DOHH2 (cell line): ENCODE measurements around the gene KCNIP1.

Source experiments
- H3F3A ChIP-seq: fragments of 200-600 bp; sonication (generic), shearing (Covaris generic); 2 replicates; pipeline ENCODE4 v1.6.0; 2016; ENCODE audit warnings: antibody characterized with exemption, mild to moderate bottlenecking; ENCODE audit not compliant: control insufficient read depth, insufficient read depth
- H3K27ac ChIP-seq: fragments of 200-600 bp; sonication (generic); 2 replicates; pipeline ENCODE4 v1.5.1; 2014; ENCODE audit warnings: low read depth, mild to moderate bottlenecking, low read length, moderate library complexity
- H3K27me3 ChIP-seq: fragments of 200-600 bp; sonication (generic); 2 replicates; pipeline ENCODE4 v1.6.1; 2014; ENCODE audit warnings: mild to moderate bottlenecking, low read length, mixed read lengths; ENCODE audit not compliant: control insufficient read depth
- H3K36me3 ChIP-seq: fragments of 200-600 bp; sonication (generic); 2 replicates; pipeline ENCODE4 v1.6.1; 2014; ENCODE audit warnings: mild to moderate bottlenecking, low read length, moderate library complexity, mixed read lengths; ENCODE audit not compliant: control insufficient read depth
- H3K4me1 ChIP-seq: fragments of 200-600 bp; sonication (generic); 2 replicates; pipeline ENCODE4 v1.6.1; 2014; ENCODE audit warnings: mild to moderate bottlenecking, low read length, mixed read lengths; ENCODE audit not compliant: control insufficient read depth
- H3K4me2 ChIP-seq: fragments of 200-600 bp; sonication (generic); 2 replicates; pipeline ENCODE4 v1.6.0; 2014; ENCODE audit warnings: mild to moderate bottlenecking, low read length, moderate library complexity
- H3K4me3 ChIP-seq: fragments of 200-600 bp; sonication (generic); 2 replicates; pipeline ENCODE4 v1.5.1; 2014; ENCODE audit warnings: mild to moderate bottlenecking, low read length, mixed read lengths
- H3K79me2 ChIP-seq: fragments of 200-600 bp; sonication (generic); 2 replicates; pipeline ENCODE4 v1.6.1; 2014; ENCODE audit warnings: mild to moderate bottlenecking, low read length, mixed read lengths; ENCODE audit not compliant: control insufficient read depth
- H3K9me2 ChIP-seq: fragments of 200-600 bp; sonication (generic); replicated peaks from 2 replicates; pipeline ENCODE4 v1.6.1; 2014; ENCODE audit warnings: mild to moderate bottlenecking, low read length, mixed read lengths; ENCODE audit not compliant: control insufficient read depth
- H3K9me3 ChIP-seq: fragments of 200-600 bp; sonication (generic); 2 replicates; pipeline ENCODE4 v1.6.1; 2014; ENCODE audit warnings: antibody characterized with exemption, low read length, mixed read lengths; ENCODE audit not compliant: control insufficient read depth, insufficient read depth
- H4K20me1 ChIP-seq: fragments of 200-600 bp; sonication (generic); 2 replicates; pipeline ENCODE4 v1.6.0; 2014; ENCODE audit warnings: low read depth, mild to moderate bottlenecking, antibody characterized with exemption, low read length, moderate library complexity; ENCODE audit not compliant: control insufficient read depth, insufficient read depth
- CTCF ChIP-seq: fragments of 200-600 bp; sonication (generic); IDR thresholded peaks from one replicate; pipeline ENCODE4 v1.5.1; 2014; ENCODE audit warnings: antibody characterized with exemption, mild to moderate bottlenecking, low read depth, low read length; ENCODE audit not compliant: poor library complexity, severe bottlenecking
- EZH2phosphoT487 ChIP-seq: fragments of 200-600 bp; sonication (generic); IDR thresholded peaks from 2 replicates; pipeline ENCODE4 v1.6.1; 2017; ENCODE audit warnings: borderline replicate concordance, mild to moderate bottlenecking, antibody characterized with exemption, low read length, moderate library complexity, mixed read lengths

Gene KCNIP1

GRCh38 chr5:170590566-170590965, 86.7 kb downstream of the KCNIP1 start:
- Histone ChIP-seq H3K27ac (no peak overlapping the region), H3K4me2 (no peak overlapping the region), H3K36me3 (no peaks in the 10 kb centered on the region), H3K4me1 (no peaks in the 10 kb centered on the region), H3K4me3 (no peak overlapping the region), H3K79me2 (no peaks in the 10 kb centered on the region), H3F3A (no peaks in the 10 kb centered on the region), H3K9me3 (no peaks in the 10 kb centered on the region), H3K27me3 (no peaks in the 10 kb centered on the region), H4K20me1 (no peaks in the 10 kb centered on the region), H3K9me2 (no peaks in the 10 kb centered on the region)
- TF ChIP-seq CTCF (no peak), EZH2phosphoT487 (no peak)

GRCh38 chr5:170591054-170591453, 87.2 kb downstream of the KCNIP1 start:
- Histone ChIP-seq H3K9me2 (no peaks in the 10 kb centered on the region), H3K36me3 (no peaks in the 10 kb centered on the region), H3F3A (no peaks in the 10 kb centered on the region), H3K27me3 (no peaks in the 10 kb centered on the region), H3K4me1 (no peaks in the 10 kb centered on the region), H3K4me3 (no peak overlapping the region), H3K27ac (no peak overlapping the region), H4K20me1 (no peaks in the 10 kb centered on the region), H3K79me2 (no peaks in the 10 kb centered on the region), H3K4me2 (no peak overlapping the region), H3K9me3 (no peaks in the 10 kb centered on the region)
- TF ChIP-seq EZH2phosphoT487 (no peak), CTCF (no peak)

- Histone ChIP-seq H3F3A (no peaks in the 10 kb centered on the region), H3K79me2 (no peaks in the 10 kb centered on the region), H3K4me2 (no peak overlapping the region), H3K9me2 (no peaks in the 10 kb centered on the region), H3K27me3 (no peaks in the 10 kb centered on the region), H3K36me3 (no peaks in the 10 kb centered on the region), H3K4me3 (no peak overlapping the region), H4K20me1 (no peaks in the 10 kb centered on the region), H3K9me3 (no peaks in the 10 kb centered on the region), H3K27ac (no peak overlapping the region), H3K4me1 (no peaks in the 10 kb centered on the region)
- no peak for TF ChIP-seq EZH2phosphoT487
These were observed 92.7 kb downstream of the KCNIP1 start for GRCh38 chr5:170596482-170597044.

GRCh38 chr5:170597109-170597751, 93.4 kb downstream of the KCNIP1 start:
- Histone ChIP-seq H3F3A (no peaks in the 10 kb centered on the region), H3K27me3 (no peaks in the 10 kb centered on the region), H3K4me2 (no peak overlapping the region), H3K4me3 (no peak overlapping the region), H3K27ac (no peak overlapping the region), H3K79me2 (no peaks in the 10 kb centered on the region), H4K20me1 (no peaks in the 10 kb centered on the region), H3K9me2 (no peaks in the 10 kb centered on the region), H3K4me1 (no peaks in the 10 kb centered on the region), H3K9me3 (no peaks in the 10 kb centered on the region), H3K36me3 (no peaks in the 10 kb centered on the region)
- TF ChIP-seq CTCF (no peak), EZH2phosphoT487 (no peak)
